NCI-H1048 (cell line): ENCODE results near the gene SS18L1.

Source experiments
- DNase-seq: peaks from one replicate; lab custom pipeline; 2025; lab: John Stamatoyannopoulos, UW

The SS18L1 gene

DNA sequence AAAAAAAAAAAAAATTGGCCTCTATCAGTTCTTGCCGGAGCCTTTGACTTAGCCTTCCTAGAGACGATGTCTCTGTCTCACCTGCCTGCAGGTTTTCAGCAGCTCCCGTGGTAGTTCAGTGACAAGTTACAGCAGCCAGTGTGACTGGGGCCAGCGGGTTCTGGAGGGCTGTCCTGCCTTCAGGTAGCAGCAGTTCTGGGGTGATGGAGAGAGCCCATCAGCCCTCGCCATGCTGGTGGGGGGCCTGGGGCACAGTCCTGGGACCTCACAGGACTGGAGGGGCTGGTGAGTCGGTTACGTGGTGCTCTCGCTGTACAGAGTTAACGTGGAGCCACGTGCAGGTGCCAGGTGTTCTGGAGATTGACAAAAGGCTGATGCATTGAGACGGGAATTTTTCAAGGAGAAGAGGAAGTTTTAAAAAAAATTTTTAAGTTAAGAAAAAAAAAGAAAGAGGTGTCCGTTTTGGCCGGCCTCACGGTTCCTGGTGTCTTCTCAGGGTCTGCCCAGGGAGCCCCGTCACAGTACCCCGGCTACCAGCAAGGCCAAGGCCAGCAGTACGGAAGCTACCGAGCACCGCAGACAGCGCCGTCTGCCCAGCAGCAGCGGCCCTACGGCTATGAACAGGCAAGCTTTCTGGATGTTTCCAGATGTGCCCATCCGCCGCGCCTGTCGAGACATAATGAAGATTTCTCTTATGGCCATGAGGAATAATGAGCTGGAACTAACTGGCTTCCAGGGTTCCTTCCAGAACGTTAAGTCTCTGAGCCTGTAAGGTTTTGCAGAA is 30.6 kb downstream of the SS18L1 start:
- no peak for DNase-seq

DNA sequence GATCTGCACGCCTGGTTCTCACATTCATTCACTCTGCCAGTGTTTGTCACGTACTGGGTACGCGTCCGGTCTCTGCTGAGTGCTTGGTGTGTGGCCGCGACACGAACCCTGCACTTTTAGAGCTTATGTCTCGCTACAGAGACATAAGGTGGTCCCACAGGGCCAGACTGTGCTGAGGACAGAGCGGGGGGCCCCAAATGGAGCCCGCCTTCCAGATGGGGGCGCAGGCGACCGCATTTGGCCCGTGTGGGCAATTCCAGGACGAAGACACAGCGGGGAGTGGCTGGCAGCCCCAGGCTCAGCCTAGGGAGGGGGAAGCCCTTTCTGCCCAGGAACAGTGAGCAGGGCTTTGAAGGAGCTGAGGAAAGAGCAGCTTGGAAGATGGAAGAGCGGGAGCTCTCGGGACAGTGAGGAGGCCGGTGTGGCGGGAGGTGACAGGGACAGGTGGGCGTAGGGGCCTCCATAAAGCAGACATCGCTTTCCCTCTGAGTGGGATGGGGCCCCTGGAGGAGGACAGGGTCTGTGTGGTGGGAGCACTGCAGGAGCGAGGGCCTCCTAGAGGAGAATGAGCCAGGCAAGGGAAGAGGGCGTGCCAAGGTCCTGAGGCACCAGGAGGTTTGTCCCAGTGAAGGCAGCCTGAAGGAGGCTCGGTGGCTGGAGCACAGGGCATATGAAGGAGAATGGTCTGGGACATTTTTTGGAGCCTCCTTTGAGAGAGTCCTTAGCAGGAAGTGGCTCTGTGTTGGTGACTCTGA is 31.5 kb downstream of the SS18L1 start:
- DNase-seq: no peak

DNA sequence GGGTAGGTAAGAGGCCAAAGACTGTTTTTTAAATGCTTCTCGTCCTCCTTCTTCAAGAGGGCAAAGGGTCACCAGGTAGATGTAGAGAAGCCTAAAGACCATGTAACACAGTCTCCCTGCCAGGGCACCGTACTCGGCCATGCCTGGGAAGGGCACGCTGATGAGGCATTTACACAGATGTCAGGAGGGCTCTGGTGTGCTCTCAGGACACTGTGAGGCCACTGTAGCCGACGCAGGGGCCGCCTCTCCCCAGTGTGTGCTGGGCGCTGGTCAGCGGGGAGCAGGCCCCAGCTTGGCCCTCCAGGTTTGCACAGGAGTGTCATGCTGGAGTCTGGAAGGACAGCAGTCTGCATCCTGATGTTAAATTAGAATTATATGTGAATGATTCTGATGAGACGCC is 32.1 kb downstream of the SS18L1 start:
- no peak for DNase-seq

DNA sequence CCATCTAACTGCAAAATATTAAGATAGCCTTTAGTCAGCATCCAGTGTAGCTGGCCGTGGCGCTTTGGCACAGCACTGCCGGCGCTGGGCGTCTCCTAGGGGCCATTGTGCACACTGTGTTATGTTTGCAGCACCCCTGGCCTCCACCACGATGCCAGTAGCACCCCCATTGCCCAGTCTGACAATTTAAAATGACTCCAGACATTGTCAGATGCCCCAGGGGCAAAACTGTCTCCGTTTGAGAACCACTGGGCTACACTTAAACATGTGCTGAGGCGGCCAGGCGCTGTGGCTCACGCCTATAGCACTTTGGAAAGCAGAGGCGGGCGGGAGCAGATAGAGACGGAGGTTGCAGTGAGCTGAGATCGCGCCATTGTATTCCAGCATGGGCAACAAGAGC is 33.3 kb downstream of the SS18L1 start:
- no peak for DNase-seq

DNA sequence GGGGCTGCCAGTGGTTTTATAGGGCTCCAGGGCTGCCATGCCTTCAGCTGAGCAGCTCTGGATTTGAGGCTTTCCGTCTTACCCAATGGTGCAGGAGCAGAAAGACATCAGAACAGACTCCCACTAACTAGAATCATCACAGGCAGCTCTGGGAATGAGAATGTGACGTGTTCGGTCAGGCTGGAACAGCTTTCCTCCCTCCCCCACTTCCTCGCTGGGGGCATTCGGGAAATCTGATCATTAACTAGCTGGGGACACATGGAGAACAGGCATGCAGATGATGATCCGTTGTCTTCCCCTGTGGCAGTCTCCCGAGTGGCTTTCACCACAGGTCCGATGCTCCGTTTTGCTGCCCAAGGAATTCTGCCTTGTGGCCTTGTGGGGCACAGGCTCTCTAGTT is 33.7 kb downstream of the SS18L1 start:
- DNase-seq: no peak

DNA sequence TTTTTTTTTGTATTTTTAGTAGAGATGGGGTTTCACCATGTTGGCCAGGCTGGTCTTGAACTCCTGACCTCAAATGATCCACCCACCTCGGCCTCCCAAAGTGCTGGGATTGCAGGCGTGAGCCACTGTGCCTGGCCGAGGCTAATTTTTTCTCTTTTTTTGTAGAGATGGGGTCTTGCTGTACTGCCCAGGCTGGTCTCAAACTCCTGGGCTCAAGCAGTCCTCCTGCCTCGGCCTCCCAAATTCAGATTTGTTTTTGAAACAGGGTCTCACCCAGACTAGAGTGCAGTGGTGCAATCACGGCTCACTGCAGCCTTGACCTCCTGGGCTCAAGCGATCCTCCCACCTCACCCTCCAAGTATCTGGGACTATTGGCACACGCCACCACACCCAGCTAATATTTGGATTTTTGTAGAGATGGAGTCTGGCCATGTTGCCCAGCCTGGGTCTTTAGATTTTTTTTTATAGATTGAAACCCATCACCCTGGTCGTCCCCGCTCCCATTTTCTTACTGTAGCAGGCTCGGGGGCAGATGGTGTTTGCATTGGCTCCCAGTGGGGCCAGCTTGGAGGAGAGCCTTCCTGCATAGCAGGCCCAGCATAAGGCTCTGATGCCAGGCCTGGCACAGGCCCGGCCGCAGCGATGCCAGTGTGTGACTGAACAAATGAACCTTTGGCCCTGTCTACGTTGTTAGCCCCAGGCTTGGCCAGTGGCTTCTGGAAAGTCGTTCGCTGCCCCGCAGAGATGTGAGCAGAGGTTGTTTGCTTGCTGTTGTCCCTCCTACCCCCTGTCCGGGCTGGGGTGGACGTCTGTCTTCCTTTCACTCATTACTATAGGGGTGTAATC is 35.0 kb downstream of the SS18L1 start:
- no peak for DNase-seq

DNA sequence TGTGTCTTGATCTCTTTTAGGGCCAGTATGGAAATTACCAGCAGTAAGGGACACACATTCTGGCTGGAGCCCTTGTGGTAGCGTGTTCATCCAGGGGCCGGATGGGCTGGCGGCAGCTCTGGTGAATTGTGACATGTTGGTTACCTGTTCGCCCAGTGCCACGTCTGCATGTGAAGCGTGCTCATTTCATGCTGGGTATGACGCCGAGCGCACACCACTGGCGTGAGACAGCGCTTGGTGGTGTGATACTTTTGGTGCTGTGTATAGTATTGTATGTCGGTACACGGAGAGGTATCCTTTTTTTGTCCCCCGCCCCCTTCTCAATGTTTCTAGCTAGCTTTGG is 35.6 kb downstream of the SS18L1 start:
- no peak for DNase-seq

DNA sequence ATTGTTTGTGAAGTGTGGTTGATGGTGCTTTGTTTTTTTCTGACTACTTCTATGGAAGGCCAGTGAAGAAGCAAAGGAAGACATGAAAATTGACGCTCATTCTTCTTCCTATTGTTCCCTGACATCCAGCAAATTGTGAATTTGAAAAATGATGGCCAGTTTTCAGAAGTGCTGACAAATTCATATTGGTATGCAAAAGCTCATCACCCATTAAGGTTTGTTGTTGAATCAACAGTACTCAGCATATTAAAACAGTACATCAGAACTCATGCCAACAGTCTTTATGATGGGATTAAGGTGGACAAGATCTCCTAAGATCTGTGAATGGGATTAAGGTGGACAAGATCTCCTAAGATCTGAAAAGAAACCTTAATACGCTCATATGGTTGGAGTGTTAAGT is 38.2 kb downstream of the SS18L1 start:
- no peak for DNase-seq

DNA sequence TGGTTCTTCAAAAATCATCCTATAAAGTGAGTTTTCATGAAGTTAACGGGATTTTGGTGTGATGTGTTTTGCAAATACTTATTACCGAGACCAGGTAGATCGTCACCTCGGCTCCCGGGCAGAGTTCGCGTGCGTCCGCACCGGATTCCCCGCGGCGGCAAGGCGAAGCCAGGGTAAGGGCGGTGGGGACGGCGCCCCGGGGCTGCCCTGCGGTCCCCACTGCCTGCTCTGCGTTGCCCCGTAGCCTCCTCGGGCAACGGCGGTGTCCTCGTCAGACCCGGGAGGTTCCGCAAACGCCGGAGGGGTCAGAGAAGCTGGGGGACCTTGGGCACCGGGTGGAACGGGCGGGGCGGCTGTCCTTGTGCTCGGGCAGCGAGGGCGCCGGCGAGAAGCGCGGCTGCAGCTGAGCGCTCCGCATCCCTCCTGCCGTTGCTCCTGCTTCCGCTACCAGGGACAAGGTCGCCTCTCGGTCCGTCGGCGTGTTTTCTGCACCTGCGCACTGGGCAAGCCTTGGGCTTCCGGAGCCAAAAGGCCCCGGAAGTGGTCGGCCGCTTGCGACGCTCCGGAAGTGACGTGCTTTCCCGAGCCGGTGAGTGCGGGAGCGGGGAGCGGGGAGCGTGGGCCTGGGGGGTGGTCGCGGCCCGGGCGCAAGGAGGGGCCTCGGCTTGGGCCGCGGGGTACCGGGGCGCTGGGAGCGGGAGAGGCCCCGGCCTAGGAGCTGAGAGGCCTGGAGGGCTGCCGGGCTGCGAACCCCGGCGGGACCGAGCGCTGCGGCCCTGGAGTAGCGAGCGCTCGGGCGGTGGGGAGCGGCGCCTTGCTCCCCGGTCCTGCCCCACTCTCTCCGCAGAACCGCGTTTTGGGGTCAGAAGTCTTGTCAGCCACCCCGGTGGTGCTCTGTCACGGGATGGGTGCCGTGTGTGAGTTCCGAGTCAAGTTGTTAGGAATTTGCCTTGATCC is 39.2 kb downstream of the SS18L1 start, which contains the start of gene MTG2:
MTG2 (plus strand) TSS at position 560 of the 957 bp plus-strand sequence. CDS start 10,393 bp downstream, outside the sequence.
- DNase-seq: peak; percentile 78

- DNase-seq: no peak
These were observed 40.0 kb downstream of the SS18L1 start for GRCh38 chr20:62183426-62184142.

DNA sequence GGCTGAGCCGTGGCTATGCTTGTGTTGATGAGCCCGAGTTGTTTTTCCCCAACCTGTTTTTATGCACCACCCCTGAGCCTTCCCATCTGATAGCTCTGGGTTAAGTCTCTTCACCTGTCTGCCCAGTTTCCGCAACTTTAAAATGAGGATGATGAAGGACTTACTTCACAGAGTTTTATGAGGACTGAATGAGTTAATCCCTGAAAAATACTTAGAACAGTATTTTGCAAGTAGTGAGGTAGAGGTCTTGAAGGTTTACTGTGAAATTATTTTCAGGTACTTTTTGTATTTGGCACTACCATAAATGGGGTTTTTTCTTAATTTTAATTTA is 42.5 kb downstream of the SS18L1 start:
- DNase-seq: no peak

- DNase-seq: no peak
These were observed 43.6 kb downstream of the SS18L1 start for GRCh38 chr20:62186887-62187866.

DNA sequence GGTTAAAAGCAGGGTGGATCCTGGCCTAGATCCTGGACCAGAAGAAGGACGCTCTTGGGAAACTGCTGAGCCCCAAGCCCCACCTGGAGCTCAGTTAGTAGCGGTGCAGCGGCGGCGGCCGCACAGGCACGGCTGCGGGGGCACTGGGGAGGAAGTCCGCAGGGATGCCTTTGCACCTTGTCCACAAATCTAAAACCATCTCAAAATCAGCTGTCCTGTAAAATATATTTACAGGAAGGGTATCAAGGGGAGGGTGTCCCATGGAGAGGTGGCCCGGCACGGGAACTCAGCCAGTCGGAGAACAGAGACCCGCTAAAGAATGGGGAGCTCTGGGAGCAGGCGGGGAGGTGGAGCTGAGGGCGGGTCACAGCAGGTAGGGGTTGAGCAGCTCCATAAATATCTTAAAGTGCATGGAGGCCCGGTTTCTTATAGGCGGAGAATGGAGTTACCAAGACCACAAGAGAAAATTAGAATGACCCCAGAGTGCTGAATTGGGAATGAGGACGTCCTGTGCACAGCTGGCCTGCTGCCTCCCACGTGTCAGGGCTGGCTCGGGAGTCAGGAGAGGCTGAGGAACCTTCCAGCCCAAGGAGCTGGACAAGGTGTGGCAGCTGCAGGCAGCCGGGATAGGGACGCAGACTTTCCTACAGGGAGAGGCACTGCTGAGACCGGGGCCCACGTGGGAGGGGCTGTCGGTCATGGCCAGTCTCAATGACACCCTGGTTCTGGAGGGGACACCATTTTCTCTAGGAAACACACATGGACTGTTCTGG is 47.3 kb downstream of the SS18L1 start:
- no peak for DNase-seq

GRCh38 chr20:62191781-62192559 is 48.4 kb downstream of the SS18L1 start:
- no peak for DNase-seq

- no peak for DNase-seq
These were observed 49.1 kb downstream of the SS18L1 start for GRCh38 chr20:62192635-62193034.

DNA sequence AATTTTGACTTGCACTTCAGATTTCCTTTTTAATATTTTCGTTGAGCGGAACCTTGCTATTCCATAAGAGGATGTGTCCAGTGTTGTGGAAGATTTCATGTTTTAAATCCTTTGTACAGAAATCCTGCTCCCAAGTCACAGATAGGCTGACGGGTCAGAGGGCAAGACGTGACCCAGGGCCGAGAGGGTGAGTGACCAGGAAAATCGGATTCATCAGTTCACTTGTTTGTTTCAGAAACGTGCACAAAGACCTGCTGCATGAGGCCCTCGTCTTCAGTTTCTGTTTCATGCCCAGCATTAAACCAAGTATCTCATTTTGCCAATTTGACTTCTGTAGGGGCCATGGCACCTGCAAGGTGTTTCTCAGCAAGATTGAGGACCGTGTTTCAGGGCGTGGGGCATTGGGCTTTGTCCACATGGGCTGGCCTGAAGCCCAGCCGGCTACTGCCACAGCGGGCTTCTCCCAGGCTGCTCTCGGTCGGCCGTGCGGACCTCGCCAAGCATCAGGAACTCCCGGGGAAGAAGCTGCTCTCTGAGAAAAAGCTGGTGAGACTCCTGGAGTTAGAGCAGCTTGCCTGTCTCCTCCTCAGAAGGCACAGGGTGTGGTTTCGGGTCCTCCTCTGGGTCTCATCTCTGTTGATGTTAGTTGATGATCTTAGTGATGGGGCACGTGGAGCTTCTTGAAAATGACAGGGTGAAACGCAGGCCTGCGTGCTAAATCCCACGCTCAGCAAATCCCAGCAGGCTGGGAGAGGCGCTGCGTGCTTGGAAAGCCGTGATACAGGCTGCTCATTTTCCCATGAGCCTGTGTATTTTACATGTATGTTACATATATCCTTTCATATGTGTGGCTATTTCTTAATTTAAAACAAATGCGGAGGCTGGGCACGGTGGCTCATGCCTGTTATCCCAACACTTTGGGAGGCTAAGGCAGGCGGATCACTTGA is 49.8 kb downstream of the SS18L1 start:
- DNase-seq: no peak

- DNase-seq: no peak
These were observed 51.5 kb downstream of the SS18L1 start for GRCh38 chr20:62195075-62195405.
